HUDEP-2 (cell line): ENCODE results near the gene SMG7.
"Not testable (repeated sequence)": the region's sequence is repeated elsewhere in the genome, so short reads cannot be mapped to it uniquely, and the experiment has no call there.

Experiments used
- DNase-seq, 76 experiments: peaks; one replicate each; lab custom pipeline; 2025; ENCODE audit not compliant: unreplicated experiment in 76 of 76; lab: John Stamatoyannopoulos, UW

Gene SMG7

GRCh38 chr1:183472488-183473216 is at the start of gene SMG7:
Gene SMG7, plus strand, starts transcription at chr1:183472499. Its CDS starts 122 bp downstream, at chr1:183472621.
- DNase-seq: peak in 19 of 76 experiments; percentile 6 to 75 (median 30)

DNA sequence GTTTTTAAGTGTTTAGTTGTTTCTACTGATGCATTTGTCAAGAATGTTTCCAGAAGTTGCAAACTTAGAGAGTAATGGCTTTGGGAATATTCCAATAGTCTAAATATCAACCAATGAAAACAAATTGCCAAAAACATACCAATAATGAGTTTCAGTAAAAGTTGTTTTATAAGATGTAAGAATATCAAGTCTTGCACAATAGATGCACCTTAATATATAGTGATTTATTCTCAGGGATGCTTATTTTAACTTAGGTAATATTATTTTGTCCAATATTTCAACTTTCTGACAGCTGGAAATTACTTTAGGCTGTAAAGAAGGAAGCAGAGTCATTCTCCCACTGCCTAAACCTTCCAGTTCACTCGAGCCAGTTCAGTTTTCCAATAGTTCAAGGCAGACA is 48.8 kb upstream of the SMG7 start:
- no peak for DNase-seq

DNA sequence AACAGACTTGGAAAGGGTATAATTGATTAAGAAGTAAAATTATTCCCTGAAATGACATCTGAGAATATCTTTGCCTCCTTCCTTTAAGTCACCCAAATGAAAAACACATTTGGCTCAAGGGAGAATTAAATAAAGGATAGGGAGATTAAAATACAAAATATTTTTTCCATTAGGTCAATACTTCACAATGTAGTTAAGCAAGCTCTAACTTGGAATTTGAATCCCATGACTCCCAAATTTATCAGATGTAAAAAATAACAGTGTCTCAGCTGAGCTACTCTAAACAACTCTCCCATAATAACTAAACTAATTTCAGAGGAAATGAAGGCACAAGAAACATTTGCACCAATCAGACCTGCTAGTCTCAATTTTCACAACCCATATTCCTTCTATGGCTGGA is 47.6 kb upstream of the SMG7 start:
- no peak for DNase-seq

DNA sequence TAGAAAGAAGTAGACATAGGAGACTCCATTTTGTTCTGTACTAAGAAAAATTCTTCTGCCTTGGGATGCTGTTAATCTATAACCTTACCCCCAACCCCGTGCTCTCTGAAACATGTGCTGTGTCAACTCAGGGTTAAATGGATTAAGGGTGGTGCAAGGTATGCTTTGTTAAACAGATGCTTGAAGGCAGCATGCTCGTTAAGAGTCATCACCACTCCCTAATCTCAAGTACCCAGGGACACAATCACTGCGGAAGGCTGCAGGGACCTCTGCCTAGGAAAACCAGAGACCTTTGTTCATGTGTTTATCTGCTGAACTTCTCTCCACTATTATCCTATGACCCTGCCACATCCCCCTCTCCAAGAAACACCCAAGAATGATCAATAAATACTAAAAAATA is 44.7 kb upstream of the SMG7 start:
- not testable (repeated sequence) for DNase-seq

DNA sequence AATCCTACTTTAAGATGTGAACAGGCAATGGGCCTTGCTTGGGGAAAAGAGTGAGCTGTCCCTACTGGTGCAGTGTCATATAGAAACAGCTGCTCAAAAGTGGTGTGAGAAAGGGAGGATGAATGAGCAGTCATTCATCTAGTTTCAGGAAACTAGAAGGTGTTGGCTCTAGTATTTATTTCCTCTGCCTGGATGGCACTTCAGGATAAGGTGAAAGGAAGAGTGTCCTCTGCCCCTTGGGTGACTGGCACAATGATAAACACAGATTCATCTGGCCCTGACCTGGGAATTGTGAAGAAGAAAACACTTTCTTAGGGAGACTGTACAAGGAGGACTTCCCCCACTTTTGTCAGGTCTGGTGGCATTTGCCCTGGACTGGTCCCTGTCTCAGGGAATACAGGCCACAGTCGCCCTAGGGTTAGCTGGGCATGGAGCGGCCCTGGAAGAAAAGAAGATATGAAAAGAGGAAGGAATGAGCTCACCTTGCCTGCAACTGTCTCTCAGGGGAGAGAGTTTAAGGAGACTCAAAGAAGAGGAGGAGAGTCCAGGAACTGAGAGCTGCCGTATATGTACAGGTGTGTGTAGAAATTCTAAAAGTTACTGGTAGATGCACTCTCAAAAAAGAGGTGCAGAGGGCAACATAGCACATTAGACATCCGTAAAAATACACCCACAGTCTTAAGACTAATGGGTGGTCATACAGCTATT is 40.3 kb upstream of the SMG7 start:
- no peak for DNase-seq

- DNase-seq: no peak
These were observed 39.8 kb upstream of the SMG7 start for GRCh38 chr1:183432548-183432875.

- no peak for DNase-seq
These were observed 38.6 kb upstream of the SMG7 start for GRCh38 chr1:183433703-183434102.

GRCh38 chr1:183435497-183435896 is 36.8 kb upstream of the SMG7 start:
- no peak for DNase-seq

DNA sequence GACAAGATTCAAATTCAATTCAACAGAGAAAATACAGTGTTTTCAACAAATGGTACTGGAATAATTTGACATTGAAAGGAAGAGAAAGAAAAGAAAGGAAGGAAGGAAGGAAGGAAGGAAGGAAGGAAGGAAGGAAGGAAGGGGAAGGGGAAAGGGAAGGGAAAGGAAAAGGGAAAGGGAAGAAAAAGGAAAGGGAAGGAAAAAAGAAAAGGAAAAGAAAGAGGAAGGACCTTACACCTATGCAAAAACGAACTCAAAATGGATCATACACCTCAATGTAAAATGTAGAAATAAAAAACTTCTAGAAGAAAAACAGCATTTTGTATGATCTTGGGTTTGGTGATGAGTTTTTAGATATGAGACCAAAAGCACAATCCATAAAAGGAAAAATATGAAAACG is 34.2 kb upstream of the SMG7 start:
- no peak for DNase-seq

DNA sequence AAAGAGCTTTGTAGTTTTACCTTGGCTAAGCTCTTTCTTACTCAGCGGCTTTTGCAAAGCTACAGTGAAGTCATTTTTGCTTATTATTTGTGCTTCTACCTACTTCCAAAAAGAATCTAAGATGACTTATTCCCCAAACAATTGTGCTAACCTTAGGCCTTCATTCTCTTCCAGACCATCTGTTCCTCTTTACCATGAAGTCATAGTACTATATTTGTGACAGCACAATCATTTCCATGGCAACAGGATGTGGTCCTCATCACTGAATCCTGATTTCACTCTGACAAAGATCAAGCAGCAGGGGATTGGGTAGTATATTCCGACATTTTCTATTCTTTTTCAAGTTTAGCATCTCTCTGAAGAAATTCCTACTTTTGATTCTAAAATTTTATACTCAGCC is 29.3 kb upstream of the SMG7 start:
- no peak for DNase-seq

DNA sequence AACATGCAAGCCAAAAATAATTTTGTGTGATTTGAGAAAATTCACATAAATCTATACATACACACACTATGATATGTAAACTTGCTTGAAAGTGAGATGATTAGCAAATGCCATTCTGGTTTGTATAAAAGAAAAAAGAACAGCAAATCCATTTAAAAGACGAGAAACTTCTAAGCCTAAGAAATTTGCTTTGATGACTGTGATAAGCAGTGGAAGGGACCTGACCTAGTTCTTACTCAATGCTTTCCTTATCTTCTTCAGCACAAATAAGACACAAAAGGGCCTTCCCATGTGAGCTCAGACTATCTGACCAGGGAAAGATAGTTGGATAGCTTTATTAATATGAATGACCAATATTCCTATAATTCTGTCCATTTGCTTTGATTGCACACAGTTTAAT is 28.8 kb upstream of the SMG7 start:
- DNase-seq: no peak

DNA sequence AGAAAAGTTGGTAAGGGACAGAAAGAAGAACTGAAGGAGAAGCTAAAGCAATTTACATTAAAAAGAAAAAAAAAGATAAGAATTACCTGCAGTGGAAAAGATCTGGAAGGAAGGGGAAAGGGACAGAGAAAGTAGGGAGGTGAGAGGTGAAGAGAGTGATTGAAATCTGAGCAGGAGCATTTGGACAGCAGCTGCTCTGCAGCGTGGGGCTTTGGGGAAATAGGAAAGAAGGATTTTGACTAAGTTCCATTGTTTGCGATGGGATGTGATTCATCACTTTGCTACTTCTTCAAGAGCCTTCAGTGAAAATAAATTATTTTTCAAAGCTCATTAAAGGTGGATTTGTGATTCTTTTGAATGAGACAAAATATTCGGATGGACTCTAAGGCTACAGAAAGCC is 28.1 kb upstream of the SMG7 start:
- no peak for DNase-seq

DNA sequence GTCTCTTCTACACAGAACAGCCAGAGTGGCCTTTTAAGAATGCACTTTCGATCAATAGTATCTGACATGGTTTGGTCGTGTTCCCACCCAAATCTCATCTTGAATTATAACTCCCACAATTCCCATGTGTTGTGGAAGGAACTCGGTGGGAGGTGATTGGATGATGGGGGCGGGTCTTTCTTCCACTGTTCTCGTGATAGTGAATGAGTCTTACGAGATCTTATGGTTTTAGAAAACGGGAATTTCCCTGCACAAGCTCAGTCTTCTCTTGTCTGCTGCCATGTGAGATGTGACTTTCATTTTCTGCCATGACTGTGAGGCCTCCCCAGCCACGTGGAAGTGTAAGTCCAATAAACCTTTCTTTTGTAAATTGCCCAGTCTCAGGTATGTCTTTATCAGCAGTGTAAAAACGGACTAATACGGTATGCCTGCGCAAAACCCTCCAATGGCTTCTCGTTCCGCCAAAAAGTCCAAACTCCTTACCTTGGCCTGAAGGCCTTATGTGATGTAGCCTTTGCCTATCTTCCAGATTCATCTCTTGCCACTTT is 23.0 kb upstream of the SMG7 start:
- no peak for DNase-seq

DNA sequence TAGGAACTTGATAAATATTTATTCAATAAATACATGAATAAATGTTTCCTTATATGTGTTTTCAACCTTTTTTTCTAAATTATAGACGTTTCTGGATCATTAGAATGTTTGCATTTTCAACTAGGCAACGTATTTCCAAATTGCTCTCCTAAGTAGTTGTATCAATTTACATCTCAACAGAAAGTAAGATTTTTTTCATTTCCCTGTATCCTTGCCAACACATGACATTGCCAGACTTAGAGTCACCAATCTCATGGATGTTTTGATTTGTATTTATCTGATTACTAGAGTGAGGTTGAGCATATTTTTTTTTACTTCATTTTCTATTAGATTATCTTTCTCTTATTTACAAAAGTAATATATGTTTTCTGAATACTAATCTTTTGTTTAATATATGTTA is 22.2 kb upstream of the SMG7 start:
- no peak for DNase-seq

- DNase-seq: no peak
These were observed 17.9 kb upstream of the SMG7 start for GRCh38 chr1:183454377-183454776.

GRCh38 chr1:183456826-183457225 is 15.5 kb upstream of the SMG7 start:
- no peak for DNase-seq

DNA sequence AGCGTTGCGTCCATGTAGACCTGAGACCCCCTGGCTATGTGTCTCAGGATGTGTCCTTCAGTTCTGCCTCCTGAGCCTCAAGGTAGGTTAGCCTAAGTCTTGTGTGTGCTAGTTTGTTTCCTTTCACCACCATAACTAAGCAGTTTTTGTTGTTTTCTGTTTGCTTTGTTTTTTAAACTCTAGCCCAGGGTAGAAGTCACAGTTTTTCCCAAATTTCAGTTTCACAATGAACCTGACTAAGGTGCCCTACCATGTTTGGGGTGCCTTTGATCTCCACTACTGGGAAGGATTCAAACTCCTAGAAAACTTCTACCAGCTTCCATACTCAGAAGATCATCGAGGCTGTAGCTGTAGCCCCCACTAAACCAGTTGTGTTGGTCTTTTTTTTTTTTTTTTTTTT is 14.8 kb upstream of the SMG7 start:
- no peak for DNase-seq

DNA sequence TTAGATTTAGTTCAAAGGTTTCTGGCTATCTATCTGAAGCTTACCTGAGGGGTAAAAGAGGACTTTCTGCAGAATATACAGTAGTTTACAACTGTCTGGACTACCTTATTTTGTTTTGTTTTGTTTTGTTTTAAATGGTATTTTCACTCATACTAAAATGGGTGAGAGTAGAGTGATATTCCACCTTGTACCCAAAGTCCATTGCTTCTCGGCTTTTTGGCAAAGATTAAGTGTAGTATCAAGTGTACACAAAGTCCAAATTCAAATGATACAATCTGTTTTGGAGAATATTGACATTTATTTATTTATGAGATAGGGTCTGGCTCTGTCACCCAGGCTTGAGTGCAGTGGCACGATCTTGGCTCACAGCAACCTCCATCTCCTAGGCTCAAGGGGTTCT is 11.7 kb upstream of the SMG7 start:
- DNase-seq: no peak

DNA sequence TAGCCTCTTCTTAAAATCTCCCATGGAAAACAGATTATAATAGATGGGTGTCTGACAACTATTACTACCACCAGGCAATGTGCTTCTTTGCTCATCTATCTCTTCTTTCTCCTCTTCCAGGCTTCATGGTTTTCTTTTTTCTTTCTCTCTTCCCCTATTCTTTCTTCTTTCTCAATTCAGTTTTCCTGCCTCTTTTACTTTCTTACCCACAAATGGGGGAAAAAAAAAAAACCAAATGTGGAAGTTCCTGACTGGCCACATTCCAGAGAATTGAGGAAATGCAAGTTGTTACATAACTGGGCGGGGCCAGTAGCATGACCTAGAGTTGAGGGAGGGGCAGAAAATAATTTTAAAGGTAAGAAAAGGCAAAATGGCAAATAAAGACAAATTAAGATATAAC is 10.9 kb upstream of the SMG7 start:
- DNase-seq: no peak

- no peak for DNase-seq
These were observed 8.7 kb upstream of the SMG7 start for GRCh38 chr1:183463566-183463965.

GRCh38 chr1:183466781-183467180 is 5.5 kb upstream of the SMG7 start:
- DNase-seq: no peak

GRCh38 chr1:183467687-183468086 is 4.6 kb upstream of the SMG7 start:
- no peak for DNase-seq
